Suprapubic skin (tissue), 4 donors: ENCODE measurements around the gene GIT2. TPM values are rescaled to one million over a fixed set of nuclear protein-coding genes. Genes with fewer than 3 reads are reported as not detected.

ENCODE experiments used
- DNase-seq, 2 donors: peaks; one replicate each; pipeline ENCODE4 v3.0.0-alpha.2; 2019; ENCODE audit warnings: low spot score in 2 of 2
- H3K27ac ChIP-seq: fragments of 200-600 bp; sonication (generic); one replicate; pipeline ENCODE4 v1.5.1; 2019
- H3K27me3 ChIP-seq: fragments of 200-600 bp; sonication (generic); one replicate; pipeline ENCODE4 v1.5.1; 2019
- H3K36me3 ChIP-seq: fragments of 200-600 bp; sonication (generic); one replicate; pipeline ENCODE4 v1.5.1; 2019
- H3K4me1 ChIP-seq: fragments of 200-600 bp; sonication (generic); one replicate; pipeline ENCODE4 v1.5.1; 2019
- H3K4me3 ChIP-seq: fragments of 200-600 bp; sonication (generic); one replicate; pipeline ENCODE4 v1.5.1; 2019; ENCODE audit warnings: mild to moderate bottlenecking
- H3K9me3 ChIP-seq: fragments of 200-600 bp; sonication (generic); one replicate; pipeline ENCODE4 v1.5.1; 2019
- CTCF ChIP-seq, 2 donors: fragments of 200-600 bp in 1 of 2; fragments of 450-650 bp in 1 of 2; sonication (generic) in 1 of 2; IDR thresholded peaks; one replicate each; pipeline ENCODE4 v1.5.1; 2016 to 2019; ENCODE audit warnings: antibody characterized with exemption in 2 of 2, mild to moderate bottlenecking in 1 of 2, moderate library complexity in 1 of 2
- EP300 ChIP-seq: sonication (generic); formaldehyde crosslinking; IDR thresholded peaks from one replicate; pipeline ENCODE4 v1.6.1; 2017; ENCODE audit warnings: antibody characterized with exemption
- POLR2A ChIP-seq, 2 donors: fragments of 450-650 bp; IDR thresholded peaks; one replicate each; pipeline ENCODE4 v1.6.1; 2017; ENCODE audit warnings: antibody characterized with exemption in 2 of 2, mild to moderate bottlenecking in 2 of 2, moderate library complexity in 2 of 2
- POLR2AphosphoS5 ChIP-seq, 3 donors: sonication (generic); formaldehyde crosslinking; IDR thresholded peaks; one replicate each; pipeline ENCODE4 v1.6.1; 2017; ENCODE audit warnings: antibody characterized with exemption in 3 of 3
- WGBS: methylation state at CpG from one replicate; pipeline ENCODE4 v1.1.5; 2018; 5-methylcytosine and 5-hydroxymethylcytosine counted together
- total RNA-seq, 4 donors: library from RNA; depleted of rRNA; stranded (reverse); fragments of >200 nt; gene quantifications; one replicate each; pipeline ENCODE4 v1.1.0, GENCODE V29; 2016

The GIT2 gene
- total RNA-seq, 4 donors from 2014 or later = 19.4 to 60.6 (median 35.0) TPM

DNA sequence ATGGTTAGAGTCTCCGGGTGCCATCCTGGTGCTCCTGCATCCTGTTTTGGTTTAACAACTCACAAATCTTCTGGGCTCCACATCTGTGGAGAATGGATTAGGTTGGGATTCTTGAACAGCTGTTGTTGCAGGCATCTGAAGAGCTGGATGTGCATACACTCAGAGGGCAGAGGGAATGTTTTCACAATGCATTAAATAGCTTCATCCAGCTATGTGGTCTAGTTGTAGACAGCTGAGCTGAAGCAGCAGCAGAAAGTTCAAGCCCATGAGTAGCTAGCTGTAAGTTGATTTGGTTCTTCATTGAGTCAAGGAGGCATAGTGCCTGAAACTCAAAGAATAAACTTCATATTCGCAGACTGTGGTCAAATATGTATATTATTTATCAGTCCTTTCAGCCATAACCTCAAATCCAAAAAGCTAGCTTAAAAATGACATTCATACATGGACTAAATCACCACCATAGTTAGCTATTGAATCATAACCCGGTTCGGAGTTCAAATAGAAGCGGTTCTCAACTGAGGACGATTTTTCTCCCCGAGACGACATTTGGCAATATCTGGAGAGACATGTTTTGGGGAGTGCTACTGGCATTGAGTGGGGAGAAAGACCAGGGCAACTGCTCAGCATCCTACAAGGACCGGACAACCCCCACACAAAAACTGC is 2.2 kb upstream of the GIT2 start:
- H3K27me3 ChIP-seq = no peaks in the 10 kb centered on the region
- TF ChIP-seq EP300 = no peak
- no peak for TF ChIP-seq POLR2AphosphoS5 (IDR thresholded peaks at IDR 0.05)
- no peak for TF ChIP-seq CTCF (IDR thresholded peaks at IDR 0.05)
- no peak for TF ChIP-seq POLR2A (IDR thresholded peaks at IDR 0.05)
- peaks cover 62% of the 10 kb centered on the region for H3K4me1 ChIP-seq
- peak overlapping the region; percentile 88 for H3K4me3 ChIP-seq
- WGBS = 59% methylated on average over 9 of the region's 9 CpGs
- H3K27ac ChIP-seq = peak overlapping the region; percentile 92
- H3K36me3 ChIP-seq = no peaks in the 10 kb centered on the region
- DNase-seq = no peak
- no peaks in the 10 kb centered on the region for H3K9me3 ChIP-seq

DNA sequence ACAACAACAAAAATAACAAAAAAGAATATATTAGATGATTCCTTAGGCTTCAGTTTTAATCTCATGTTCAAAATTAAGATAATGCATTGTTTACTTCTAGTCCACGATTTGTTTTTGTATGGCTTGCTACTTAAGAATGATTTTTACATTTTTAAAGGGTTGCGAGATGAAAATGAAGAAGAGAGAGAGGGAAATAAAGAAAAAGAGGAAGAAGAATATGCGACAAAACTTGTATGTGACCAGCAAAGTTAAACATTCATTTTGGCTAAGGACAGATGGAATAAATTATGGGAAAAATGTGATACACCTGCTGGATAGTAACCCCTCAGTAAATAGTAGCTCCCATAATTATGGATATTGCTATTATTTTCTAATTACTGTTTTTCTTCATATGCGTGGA is 1.2 kb upstream of the GIT2 start:
- Histone ChIP-seq H3K36me3 (no peaks in the 10 kb centered on the region), H3K27me3 (no peaks in the 10 kb centered on the region), H3K27ac (no peak overlapping the region), H3K4me1 (peaks cover 54% of the 10 kb centered on the region), H3K4me3 (no peak overlapping the region), H3K9me3 (no peaks in the 10 kb centered on the region)
- no peak for TF ChIP-seq CTCF (IDR thresholded peaks at IDR 0.05)
- no peak for TF ChIP-seq POLR2A (IDR thresholded peaks at IDR 0.05)
- no peak for TF ChIP-seq EP300
- no peak for TF ChIP-seq POLR2AphosphoS5 (IDR thresholded peaks at IDR 0.05)
- no peak for DNase-seq
- WGBS = 89% methylated on average over 4 of the region's 4 CpGs

DNA sequence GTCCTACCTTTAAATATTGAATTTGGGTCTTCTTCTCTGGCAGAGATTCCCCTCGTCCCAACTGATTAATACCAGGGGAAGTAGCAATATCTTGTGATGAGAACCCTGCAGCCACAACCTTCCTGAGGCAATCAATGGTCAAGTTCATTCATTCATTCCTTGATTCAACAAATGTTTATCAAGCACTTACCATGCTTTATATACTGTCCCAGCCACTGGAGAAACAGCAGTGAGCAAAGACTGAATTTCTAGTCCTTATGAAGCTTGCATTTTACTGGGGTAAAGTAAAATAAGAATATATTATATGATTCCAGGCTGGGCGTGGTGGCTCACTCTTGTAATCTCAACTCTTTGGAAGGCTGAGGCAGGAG is 300 bp upstream of the GIT2 start:
- Histone ChIP-seq H3K9me3 (no peaks in the 10 kb centered on the region), H3K4me3 (peak overlapping the region; percentile 89), H3K27me3 (no peaks in the 10 kb centered on the region), H3K36me3 (no peaks in the 10 kb centered on the region), H3K27ac (peak overlapping the region; percentile 88), H3K4me1 (peaks cover 45% of the 10 kb centered on the region)
- DNase-seq = no peak
- 50% methylated on average over 2 of the region's 2 CpGs for WGBS
- TF ChIP-seq POLR2AphosphoS5 (IDR thresholded peaks at IDR 0.05) = no peak
- TF ChIP-seq EP300 = no peak
- no peak for TF ChIP-seq CTCF (IDR thresholded peaks at IDR 0.05)

GRCh38 chr12:109995361-109995685 is 845 bp downstream of the GIT2 start:
- TF ChIP-seq POLR2A (IDR thresholded peaks at IDR 0.05) = no peak
- no peak for TF ChIP-seq CTCF (IDR thresholded peaks at IDR 0.05)
- no peak for TF ChIP-seq EP300
- TF ChIP-seq POLR2AphosphoS5 (IDR thresholded peaks at IDR 0.05) = no peak
- peak overlapping the region; percentile 89 for H3K4me3 ChIP-seq

DNA sequence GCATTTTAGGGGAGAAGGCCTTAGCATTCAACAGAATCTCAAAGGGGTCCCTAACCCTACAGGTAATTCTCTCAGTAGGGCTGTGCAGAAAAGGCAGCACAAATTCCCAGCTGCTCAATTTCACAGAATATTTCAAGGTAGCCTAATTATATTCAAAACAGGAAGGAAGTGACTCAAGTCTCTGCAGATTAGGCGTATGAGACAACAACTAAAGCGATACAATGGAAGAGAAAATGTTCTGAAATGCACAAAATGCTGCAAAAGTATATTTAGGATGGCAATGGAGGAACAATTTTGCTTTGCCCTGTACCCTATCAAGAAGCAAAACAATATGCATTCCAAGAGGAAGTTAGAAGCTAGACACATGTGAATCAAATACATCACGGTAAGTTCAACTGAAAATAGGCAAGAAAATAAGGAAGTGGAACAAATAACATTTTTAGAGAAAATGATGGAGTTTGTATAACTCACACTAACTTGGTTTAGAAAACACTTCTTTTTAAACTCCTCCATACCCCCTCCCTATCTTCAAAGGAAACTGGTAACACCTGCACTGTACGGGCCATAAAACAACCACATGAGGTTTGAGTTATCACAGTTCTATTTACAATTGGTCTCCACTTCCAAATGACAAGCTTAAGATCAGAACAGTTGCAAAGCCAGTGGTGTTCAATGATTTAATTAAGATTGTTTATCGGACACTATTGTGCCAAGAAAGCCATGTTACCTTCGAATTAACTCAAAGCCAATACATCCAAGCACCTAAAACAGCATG is 1.6 kb downstream of the GIT2 start:
- no peak overlapping the region for H3K27ac ChIP-seq
- no peaks in the 10 kb centered on the region for H3K9me3 ChIP-seq
- H3K4me1 ChIP-seq = peaks cover 33% of the 10 kb centered on the region
- peaks cover 14% of the 10 kb centered on the region for H3K36me3 ChIP-seq
- no peak for TF ChIP-seq POLR2AphosphoS5 (IDR thresholded peaks at IDR 0.05)
- no peak for TF ChIP-seq EP300
- TF ChIP-seq CTCF (IDR thresholded peaks at IDR 0.05) = no peak
- TF ChIP-seq POLR2A (IDR thresholded peaks at IDR 0.05) = no peak
- peak overlapping the region; percentile 89 for H3K4me3 ChIP-seq
- WGBS = 35% methylated on average over 6 of the region's 6 CpGs
- no peaks in the 10 kb centered on the region for H3K27me3 ChIP-seq
- DNase-seq = no peak

More at GRCh38 chr12:109995361-109995685, 845 bp downstream of the GIT2 start:
- DNase-seq = no peak
- WGBS = 0% methylated on average over 6 of the region's 6 CpGs
- Histone ChIP-seq H3K27me3 (no peaks in the 10 kb centered on the region), H3K9me3 (no peaks in the 10 kb centered on the region), H3K27ac (peak overlapping the region; percentile 88), H3K4me1 (peaks cover 33% of the 10 kb centered on the region), H3K36me3 (peaks cover 8% of the 10 kb centered on the region)
